Hindlimb muscle (tissue), 1 donor: ENCODE data around the gene MRPL38. TPM values are rescaled to one million over a fixed set of nuclear protein-coding genes. Genes with fewer than 3 reads are reported as not detected.
"Not testable (repeated sequence)": the region's sequence is repeated elsewhere in the genome, so short reads cannot be mapped to it uniquely, and the experiment has no call there.

Source experiments
- DNase-seq: peaks from one replicate; pipeline ENCODE4 v3.0.0-alpha.2; 2013
- polyA plus RNA-seq: library from polyadenylated mRNA; unstranded; fragments of 120-200 nt; gene quantifications from one replicate; pipeline ENCODE4 v1.2.1, GENCODE V29; 2013; ENCODE audit not compliant: insufficient read length

Gene MRPL38
- polyA plus RNA-seq, 1 donor, result 68.7 TPM

DNA sequence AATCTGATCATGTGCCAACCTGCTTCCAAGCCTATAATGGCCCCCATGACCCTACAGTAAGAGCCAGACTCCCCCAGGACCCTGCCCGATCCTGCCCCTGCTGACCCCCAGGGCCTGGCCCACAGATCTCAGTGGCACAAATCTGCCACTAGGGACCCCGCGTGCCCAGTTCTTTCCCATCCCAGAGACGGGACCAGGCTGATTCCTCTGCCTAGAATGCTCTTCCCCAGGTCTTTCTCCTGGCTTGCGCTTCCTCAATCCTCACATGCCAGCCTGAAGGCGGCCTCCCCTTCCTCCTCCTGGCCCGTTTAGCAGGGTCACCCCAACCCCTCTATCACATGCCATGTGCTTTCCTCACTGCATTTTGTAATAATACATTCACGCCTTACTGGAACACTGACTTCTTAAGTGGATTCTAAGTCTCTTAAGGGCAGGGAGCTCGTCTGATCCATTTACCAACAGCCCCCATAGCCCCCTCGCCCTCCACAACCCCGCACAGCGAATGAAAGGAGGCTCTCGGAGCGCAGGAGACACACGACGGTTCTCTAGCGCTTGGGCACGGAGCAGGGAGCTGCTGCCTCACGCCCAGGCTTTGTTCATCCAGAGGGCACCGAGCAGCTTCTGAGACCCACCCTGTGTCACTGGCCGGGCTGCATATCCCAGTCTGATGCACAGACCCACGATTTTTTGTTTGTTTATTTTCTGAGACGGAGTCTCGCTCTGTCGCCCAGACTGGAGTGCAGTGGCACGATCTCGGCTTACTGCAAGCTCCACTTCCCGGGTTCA lies 9.1 kb downstream of the MRPL38 start:
- DNase-seq, result no peak

DNA sequence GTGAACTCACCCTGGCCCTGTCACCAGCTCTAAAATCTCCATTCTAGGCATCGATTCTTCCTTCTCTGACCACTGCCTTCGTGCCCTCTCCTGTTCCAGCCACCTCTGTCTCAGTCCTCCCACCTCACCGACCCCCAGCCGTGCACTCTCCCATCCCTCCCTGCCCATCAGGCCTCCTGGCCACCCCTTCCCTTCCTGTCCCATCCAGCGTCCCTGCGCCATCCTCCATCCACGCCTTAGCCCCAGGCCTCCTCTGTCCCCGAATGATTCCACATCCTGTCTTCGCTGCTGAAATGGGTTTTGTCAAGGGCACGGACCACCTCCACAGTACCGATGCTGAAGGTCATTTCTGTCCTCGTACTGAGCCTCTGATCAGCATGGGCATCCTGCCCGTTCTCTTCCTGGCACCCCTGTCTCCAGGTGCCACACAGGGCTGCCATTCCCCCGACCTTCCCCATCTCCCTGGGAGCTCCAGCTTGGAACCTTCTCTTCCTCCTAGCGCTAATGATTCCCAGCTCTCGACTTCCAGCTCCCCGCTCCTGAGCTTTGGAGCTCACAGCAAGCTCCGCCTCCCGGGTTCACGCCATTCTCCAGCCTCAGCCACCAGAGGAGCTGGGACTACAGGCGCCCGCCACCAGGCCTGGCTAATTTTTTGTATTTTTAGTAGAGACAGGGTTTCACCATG lies 10.5 kb downstream of the MRPL38 start:
- no peak for DNase-seq

DNA sequence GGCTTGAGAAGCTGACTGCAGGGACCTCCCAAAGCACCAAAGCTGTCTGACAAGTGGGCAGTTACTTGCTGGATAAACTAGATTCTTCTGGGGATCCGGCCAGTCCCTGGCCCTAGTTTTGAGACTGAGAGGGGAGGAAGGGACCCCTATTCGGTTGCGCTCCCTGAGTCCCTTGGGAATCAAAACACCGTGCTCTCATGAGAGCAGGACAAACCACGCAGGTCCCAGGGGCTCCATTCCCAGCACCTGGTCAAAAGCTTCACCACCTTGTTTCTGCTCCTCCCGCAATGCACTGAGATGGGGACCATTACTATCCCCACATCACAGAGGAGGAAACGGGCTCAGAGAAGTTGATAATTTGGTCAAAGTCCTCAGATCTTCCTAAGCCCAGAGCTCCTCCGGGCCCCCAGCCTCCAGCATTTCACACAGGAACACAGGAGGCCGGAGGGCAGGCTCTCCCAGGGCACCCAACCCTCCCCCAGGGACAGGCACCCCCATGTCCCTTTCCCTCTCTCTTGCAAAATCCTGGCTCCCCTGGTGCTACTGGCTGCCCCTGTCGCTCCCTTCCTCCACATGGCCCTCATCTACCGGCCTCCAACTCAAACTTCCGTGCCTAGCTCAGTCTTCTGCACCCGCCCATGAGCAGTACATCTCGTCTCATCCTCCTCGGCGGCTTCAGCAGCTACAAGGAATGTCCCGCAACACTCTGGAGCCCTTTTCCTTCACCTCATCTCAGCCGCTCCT lies 11.2 kb downstream of the MRPL38 start:
- no peak for DNase-seq

DNA sequence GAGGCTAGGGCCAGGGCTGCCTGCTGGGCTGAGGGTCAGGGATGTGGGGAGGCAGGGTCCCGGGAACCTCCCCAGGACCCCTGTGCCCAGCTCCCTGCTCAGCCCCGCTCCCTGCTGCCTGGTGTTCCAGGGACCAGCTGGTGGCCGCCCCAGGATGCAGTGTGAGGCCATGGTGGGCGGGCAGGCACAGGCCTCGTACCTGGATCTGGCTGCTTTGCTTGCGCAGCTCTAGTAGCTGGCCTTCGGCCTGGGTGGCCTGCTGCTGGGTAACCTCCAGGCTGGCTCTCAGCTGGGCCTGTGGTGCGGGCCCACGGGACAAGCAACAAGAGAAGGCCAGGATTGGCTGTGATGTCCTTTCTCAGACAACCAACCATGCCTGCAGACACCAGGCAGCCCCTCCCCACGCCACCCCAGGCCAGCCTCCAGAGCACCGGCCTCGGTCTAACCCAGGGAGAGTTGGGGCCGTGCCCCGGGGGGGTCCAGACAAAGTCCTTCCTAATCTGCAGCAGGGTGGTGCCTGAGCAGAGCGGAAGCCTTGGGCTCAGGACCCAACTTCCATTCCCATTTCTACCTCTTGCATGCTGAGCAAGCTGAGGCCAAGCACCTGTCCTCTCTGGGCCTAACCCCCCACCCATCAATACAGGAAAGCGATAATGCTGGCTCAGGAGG lies 12.0 kb downstream of the MRPL38 start:
- DNase-seq, result no peak

DNA sequence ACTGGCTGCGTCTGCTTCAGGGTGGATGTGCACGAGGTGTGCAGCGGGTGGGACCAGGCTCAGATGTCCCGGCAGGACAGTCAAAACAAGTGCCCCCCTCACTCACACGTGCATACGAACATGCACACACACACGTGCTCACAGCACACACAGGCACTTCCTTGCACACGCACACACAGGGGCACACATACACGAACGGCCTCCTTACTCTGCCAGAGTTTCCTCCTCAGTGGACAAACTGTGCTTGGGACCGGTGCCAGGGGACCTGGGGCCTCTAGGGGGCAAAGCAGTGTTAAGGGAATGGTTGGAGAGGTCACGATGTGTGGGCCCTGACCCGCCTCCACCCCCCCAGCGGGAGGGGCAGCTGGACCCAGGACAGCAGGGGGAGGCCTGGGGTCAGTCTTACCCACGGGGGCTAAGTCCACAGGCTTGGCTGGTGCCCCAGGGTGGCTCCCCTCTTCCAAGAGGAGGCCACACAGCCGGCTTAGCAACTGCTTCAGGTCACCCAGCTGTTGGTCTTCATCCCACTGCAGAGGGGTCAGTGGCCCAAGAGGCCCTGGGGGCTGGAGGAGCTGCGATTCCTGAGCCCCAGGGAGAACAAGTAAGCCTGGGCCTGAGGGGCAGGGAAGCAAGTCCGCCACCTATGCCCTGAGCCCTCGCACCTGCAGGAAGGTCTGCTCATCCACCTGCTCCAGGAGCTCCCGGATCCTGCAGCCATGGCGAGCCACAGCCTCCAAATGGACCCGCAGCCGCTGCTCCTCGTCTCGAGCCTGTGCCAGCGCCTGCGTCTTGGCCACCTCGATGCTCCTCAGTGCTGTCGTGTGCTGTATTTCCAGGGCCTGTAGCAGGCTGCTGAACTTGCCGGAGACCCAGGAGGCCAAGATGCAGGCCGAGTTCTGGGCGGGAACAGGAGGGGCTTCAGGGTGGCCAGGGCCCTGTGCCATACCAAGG lies 12.8 kb downstream of the MRPL38 start:
- DNase-seq, result no peak

GRCh38 chr17:75891022-75891604 lies 13.6 kb downstream of the MRPL38 start:
- no peak for DNase-seq

DNA sequence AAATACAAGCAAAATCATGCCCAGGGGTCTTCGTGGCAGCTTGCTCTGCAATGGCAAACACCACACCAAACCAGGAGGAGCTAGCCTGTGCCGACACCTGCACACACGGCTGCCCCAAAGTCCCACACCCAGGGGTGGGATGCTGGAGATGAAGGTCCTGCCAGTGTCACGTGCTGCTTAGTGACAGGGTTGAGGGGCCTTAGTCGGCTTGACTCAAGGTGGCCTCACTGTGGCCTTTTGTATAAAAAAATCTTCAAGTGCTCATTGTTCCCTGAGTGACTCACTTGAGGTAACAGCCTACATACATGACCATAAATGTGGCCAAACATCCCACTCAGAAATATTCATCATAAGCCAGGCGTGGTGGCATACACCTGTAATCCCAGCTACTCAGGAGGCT lies 15.2 kb downstream of the MRPL38 start:
- DNase-seq, result no peak

- no peak for DNase-seq
Observed at GRCh38 chr17:75888484-75888883, 16.2 kb downstream of the MRPL38 start.

DNA sequence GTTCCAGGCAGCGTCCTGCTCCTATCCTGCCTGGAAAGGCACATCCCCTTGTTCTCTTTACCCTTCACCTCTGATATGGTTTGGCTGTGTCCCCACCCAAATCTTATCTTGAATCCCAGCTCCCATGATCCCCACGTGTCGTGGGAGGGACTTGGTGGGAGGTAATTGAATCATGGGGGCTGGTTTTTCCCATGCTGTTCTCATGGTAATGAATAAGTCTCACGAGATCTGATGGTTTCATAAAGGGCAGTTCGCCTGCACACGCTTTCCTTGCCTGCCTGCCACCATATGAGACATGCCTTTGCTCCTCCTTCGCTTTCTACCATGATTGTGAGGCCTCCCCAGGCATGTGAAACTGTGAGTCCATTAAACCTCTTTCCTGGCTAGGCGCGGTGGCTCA lies 18.8 kb downstream of the MRPL38 start:
- not testable (repeated sequence) for DNase-seq

GRCh38 chr17:75885431-75885830 lies 19.3 kb downstream of the MRPL38 start:
- no peak for DNase-seq

GRCh38 chr17:75881678-75882454 lies 22.8 kb downstream of the MRPL38 start:
- DNase-seq, result no peak

GRCh38 chr17:75880266-75880665 lies 24.4 kb downstream of the MRPL38 start:
- no peak for DNase-seq

- peak; percentile 81 for DNase-seq
Observed at GRCh38 chr17:75878174-75878998, 26.3 kb downstream of the MRPL38 start, which contains the start of gene TRIM47. TSS of gene TRIM47 (minus strand) at chr17:75878581. CDS start at chr17:75878548, 33 bp downstream.

- DNase-seq, result peak; percentile 79
Observed at GRCh38 chr17:75877752-75878173, 26.9 kb downstream of the MRPL38 start.

GRCh38 chr17:75876938-75877751 lies 27.5 kb downstream of the MRPL38 start:
- DNase-seq, result peak; percentile 98

GRCh38 chr17:75876190-75876937 lies 28.3 kb downstream of the MRPL38 start:
- no peak for DNase-seq

GRCh38 chr17:75875940-75876189 lies 28.8 kb downstream of the MRPL38 start:
- DNase-seq, result no peak
